Natural killer cell treated with Interleukin-12 subunit alpha and Interleukin-12 subunit beta and Interleukin-15 and Interleukin-18, amount 100 ng/mL, for 72 hours (primary cell): Measurements from ENCODE around the gene RIC8A. TPM values are rescaled to one million over a fixed set of nuclear protein-coding genes. Genes with fewer than 3 reads are reported as not detected.
"Not testable (repeated sequence)": the region's sequence is repeated elsewhere in the genome, so short reads cannot be mapped to it uniquely, and the experiment has no call there.

ENCODE experiments used
- ATAC-seq, 2 donors: fragments of 150-1000 bp; cut with Tn5 transposase in 1 of 2; sonication (Bioruptor Pico), chemical (Tn5 transposase) in 1 of 2; 2 replicates each; pipeline ENCODE4 v1.10.0; 2021
- DNase-seq: peaks from one replicate; pipeline ENCODE4 v3.0.0; 2022; ENCODE audit warnings: low spot score
- H3K27ac Mint-ChIP-seq, 2 donors: 1 replicate in 1 of 2; 2 replicates in 1 of 2; pipeline ENCODE4 v1.8.0; 2022; ENCODE audit warnings: mixed read lengths in 2 of 2, mild to moderate bottlenecking in 1 of 2, moderate library complexity in 1 of 2
- H3K27me3 Mint-ChIP-seq, 2 donors: 1 replicate in 1 of 2; 2 replicates in 1 of 2; pipeline ENCODE4 v1.8.0; 2022; ENCODE audit warnings: mixed read lengths in 2 of 2
- H3K36me3 Mint-ChIP-seq: one replicate; pipeline ENCODE4 v1.8.0; 2022; ENCODE audit warnings: mixed read lengths
- H3K4me1 Mint-ChIP-seq, 2 donors: 1 replicate in 1 of 2; 2 replicates in 1 of 2; pipeline ENCODE4 v1.8.0; 2022; ENCODE audit warnings: low read depth in 2 of 2, mixed read lengths in 2 of 2, mild to moderate bottlenecking in 1 of 2
- H3K4me3 Mint-ChIP-seq: one replicate; pipeline ENCODE4 v1.8.0; 2022; ENCODE audit warnings: mixed read lengths
- H3K9me3 Mint-ChIP-seq: 2 replicates; pipeline ENCODE4 v1.8.0; 2022; ENCODE audit warnings: mixed read lengths
- total RNA-seq, 2 donors: library from RNA; stranded (reverse); gene quantifications; one replicate each; pipeline ENCODE4 v1.2.3, GENCODE V29; 2022

Gene RIC8A
- total RNA-seq, 2 donors from 2014 or later = 130 to 148 TPM

- DNase-seq (peak; percentile 81), ATAC-seq (peak; percentile 28 to 50)
- Mint-ChIP-seq H3K36me3 (peaks cover 7% of the 10 kb centered on the region), H3K4me3 (peak overlapping the region; percentile 96), H3K27ac (peak overlapping the region; percentile 97), H3K27me3 (no peaks in the 10 kb centered on the region), H3K9me3 (no peaks in the 10 kb centered on the region), H3K4me1 (peaks cover 23 to 31% of the 10 kb centered on the region in 2 donors)
Measured at GRCh38 chr11:235609-235996, 28.1 kb downstream of the RIC8A start.

GRCh38 chr11:235997-236773 is 28.7 kb downstream of the RIC8A start, which contains the start of gene SIRT3:
Gene SIRT3 (minus strand): TSS chr11:236342. CDS start chr11:236328, 14 bp downstream.
- Mint-ChIP-seq H3K9me3 (no peaks in the 10 kb centered on the region), H3K4me1 (peaks cover 23 to 31% of the 10 kb centered on the region in 2 donors), H3K4me3 (peak within 1 kb of the TSS; percentile 96), H3K27me3 (no peaks in the 10 kb centered on the region), H3K27ac (peak within 1 kb of the TSS; percentile 97), H3K36me3 (peaks cover 8% of the 10 kb centered on the region)
- peak; percentile 88 for DNase-seq
- peak; percentile 91 to 92 for ATAC-seq

GRCh38 chr11:236774-237767 is 29.6 kb downstream of the RIC8A start, which contains the start of gene PSMD13:
Gene PSMD13 (plus strand): TSS chr11:236976. CDS start chr11:237050, 74 bp downstream.
- DNase-seq = peak; percentile 95
- Mint-ChIP-seq H3K9me3 (no peaks in the 10 kb centered on the region), H3K27me3 (no peaks in the 10 kb centered on the region), H3K36me3 (peaks cover 17% of the 10 kb centered on the region), H3K4me3 (peak within 1 kb of the TSS; percentile 96), H3K27ac (peak within 1 kb of the TSS; percentile 97), H3K4me1 (peaks cover 30 to 40% of the 10 kb centered on the region in 2 donors)
- ATAC-seq = peak; percentile 92 to 93

- peak overlapping the region; percentile 97 for H3K27ac Mint-ChIP-seq
- peak overlapping the region; percentile 96 for H3K4me3 Mint-ChIP-seq
- H3K4me1 Mint-ChIP-seq = peaks cover 36 to 47% of the 10 kb centered on the region in 2 donors
- not testable (repeated sequence) for ATAC-seq, DNase-seq, H3K27me3 Mint-ChIP-seq, H3K9me3 Mint-ChIP-seq
- H3K36me3 Mint-ChIP-seq = peaks cover 26% of the 10 kb centered on the region
Measured at GRCh38 chr11:238346-238745, 30.8 kb downstream of the RIC8A start.

DNA sequence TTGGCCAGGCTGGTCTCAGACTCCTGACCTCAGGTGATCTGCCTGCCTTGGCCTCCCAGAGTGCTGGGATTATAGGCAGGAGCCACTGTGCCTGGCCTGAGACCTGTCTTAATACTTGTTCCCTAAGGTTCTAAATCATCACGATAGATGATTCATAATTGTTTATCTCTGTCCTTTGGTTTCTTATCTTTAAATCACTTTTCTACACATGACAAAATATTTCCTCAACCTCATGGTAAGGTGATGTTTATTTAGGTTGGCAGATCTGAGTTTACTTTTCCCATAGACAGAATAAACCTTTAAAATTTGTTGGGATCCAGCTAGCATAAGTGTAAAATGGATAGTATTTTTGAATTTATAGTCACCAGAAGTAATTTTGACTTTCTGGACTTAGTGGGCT is 32.8 kb downstream of the RIC8A start:
- DNase-seq = no peak
- no peaks in the 10 kb centered on the region for H3K27me3 Mint-ChIP-seq
- H3K36me3 Mint-ChIP-seq = peaks cover 34% of the 10 kb centered on the region
- H3K4me1 Mint-ChIP-seq = peaks cover 35 to 47% of the 10 kb centered on the region in 2 donors
- no peak overlapping the region for H3K4me3 Mint-ChIP-seq
- H3K27ac Mint-ChIP-seq = no peak overlapping the region
- H3K9me3 Mint-ChIP-seq = no peaks in the 10 kb centered on the region
- ATAC-seq = no peak

DNA sequence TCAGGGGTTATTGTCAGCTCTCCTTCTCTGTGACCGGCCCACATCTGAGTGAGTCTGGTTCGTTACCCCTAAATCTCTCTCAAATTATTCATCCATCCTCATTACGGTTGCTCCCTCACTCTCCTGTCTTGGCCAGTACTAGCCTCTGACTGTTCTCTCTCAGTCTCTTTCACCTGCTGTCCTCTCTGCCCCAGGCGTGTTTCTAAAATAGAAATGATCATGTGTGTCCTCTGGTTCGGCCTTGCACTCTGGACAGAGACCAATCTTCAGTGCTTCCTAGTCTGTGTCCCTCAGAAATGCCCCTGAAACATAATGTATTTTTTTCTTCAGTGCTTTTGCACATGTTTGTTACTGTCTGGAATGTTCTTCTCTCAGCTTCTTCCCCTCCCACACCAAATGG is 34.1 kb downstream of the RIC8A start:
- H3K4me3 Mint-ChIP-seq = no peak overlapping the region

DNA sequence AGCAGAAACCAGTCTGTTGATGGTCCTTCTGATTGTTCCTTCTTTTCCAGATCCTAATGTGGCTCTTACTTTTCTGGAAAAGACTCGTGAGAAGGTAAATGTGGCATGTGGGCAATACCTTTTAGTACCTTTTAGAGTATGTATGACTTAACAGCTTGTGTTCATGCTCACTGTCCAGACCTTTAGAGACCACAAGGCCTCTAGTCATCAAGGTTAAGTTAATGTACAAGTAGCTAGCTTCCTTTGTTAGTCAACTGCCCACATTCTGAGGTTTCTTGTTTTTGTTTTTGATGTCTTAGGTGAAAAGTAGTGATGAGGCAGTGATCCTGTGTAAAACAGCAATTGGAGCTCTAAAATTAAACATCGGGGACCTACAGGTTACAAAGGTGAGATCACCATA is 36.9 kb downstream of the RIC8A start:
- no peak overlapping the region for H3K4me3 Mint-ChIP-seq
- DNase-seq (no peak), ATAC-seq (no peak)
- no peaks in the 10 kb centered on the region for H3K27me3 Mint-ChIP-seq
- no peak overlapping the region for H3K27ac Mint-ChIP-seq
- H3K36me3 Mint-ChIP-seq = peaks cover 51% of the 10 kb centered on the region
- peaks cover 23 to 27% of the 10 kb centered on the region in 2 donors for H3K4me1 Mint-ChIP-seq
- no peaks in the 10 kb centered on the region for H3K9me3 Mint-ChIP-seq

More for the DNA sequence above, 34.1 kb downstream of the RIC8A start:
- Mint-ChIP-seq H3K9me3 (no peaks in the 10 kb centered on the region), H3K36me3 (peaks cover 42% of the 10 kb centered on the region), H3K27me3 (no peaks in the 10 kb centered on the region), H3K27ac (peak overlapping the region in 1 of 2 donors; percentile 36), H3K4me1 (peaks cover 29 to 42% of the 10 kb centered on the region in 2 donors)
- ATAC-seq = no peak
- no peak for DNase-seq

GRCh38 chr11:249062-249461 is 41.6 kb downstream of the RIC8A start:
- no peak for ATAC-seq
- Mint-ChIP-seq H3K36me3 (peaks cover 32% of the 10 kb centered on the region), H3K27me3 (no peaks in the 10 kb centered on the region), H3K27ac (no peak overlapping the region), H3K4me1 (peaks cover 5 to 10% of the 10 kb centered on the region in 2 donors), H3K9me3 (no peaks in the 10 kb centered on the region), H3K4me3 (no peak overlapping the region)
- DNase-seq = no peak

GRCh38 chr11:250274-250673 is 42.8 kb downstream of the RIC8A start:
- no peaks in the 10 kb centered on the region for H3K9me3 Mint-ChIP-seq
- no peak for ATAC-seq
- H3K4me3 Mint-ChIP-seq = no peak overlapping the region
- no peak overlapping the region for H3K27ac Mint-ChIP-seq
- no peak for DNase-seq
- H3K36me3 Mint-ChIP-seq = peaks cover 28% of the 10 kb centered on the region
- H3K4me1 Mint-ChIP-seq = peaks cover 5 to 8% of the 10 kb centered on the region in 2 donors
- H3K27me3 Mint-ChIP-seq = no peaks in the 10 kb centered on the region

DNA sequence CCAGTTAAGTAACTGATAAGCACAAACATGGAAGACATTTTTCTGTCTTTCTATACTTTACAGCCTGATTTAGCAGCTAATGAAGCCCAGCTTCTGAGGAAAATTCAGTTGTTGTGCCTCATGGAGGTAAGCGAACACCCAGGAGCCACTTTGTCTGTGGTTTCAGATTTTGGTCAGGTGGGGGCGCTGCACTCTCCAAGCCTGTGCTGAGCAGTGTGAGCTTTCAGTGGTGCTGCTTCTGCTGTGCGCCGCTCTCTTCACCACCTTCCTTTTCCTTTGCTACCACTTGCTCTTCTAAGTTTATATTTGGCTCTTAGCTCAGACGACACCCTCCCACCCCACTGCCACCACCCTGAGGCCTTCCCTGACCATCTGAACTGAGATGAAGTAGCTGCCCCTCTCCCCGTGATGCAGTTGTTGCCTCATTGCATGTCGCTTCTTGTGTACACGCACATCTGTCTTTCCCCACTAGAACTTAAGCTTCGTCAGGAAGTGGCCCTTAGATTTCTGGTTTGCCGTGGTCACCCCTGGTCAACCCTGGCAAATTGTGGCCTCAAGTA is 43.3 kb downstream of the RIC8A start:
- H3K27ac Mint-ChIP-seq = no peak overlapping the region
- no peaks in the 10 kb centered on the region for H3K27me3 Mint-ChIP-seq
- H3K4me1 Mint-ChIP-seq = peaks cover 5 to 7% of the 10 kb centered on the region in 2 donors
- H3K9me3 Mint-ChIP-seq = no peaks in the 10 kb centered on the region
- ATAC-seq = peak; percentile 79
- peak; percentile 75 for DNase-seq
- no peak overlapping the region for H3K4me3 Mint-ChIP-seq
- peaks cover 22% of the 10 kb centered on the region for H3K36me3 Mint-ChIP-seq

DNA sequence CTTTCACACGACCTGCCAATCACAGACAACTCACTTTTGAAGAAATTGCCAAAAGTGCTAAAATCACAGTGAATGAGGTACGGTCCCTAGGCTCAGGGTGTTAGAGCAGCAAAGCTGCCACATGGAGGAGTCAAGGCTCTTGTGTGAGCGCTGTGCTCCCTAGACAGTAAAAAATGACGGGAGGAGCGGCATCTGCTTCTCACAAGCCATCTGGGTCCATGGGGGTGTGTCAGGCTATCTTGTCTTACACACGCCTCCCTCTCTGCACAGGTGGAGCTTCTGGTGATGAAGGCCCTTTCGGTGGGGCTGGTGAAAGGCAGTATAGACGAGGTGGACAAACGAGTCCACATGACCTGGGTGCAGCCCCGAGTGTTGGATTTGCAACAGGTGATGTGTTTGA is 44.0 kb downstream of the RIC8A start:
- H3K27me3 Mint-ChIP-seq = no peaks in the 10 kb centered on the region
- H3K27ac Mint-ChIP-seq = no peak overlapping the region
- no peak overlapping the region for H3K4me3 Mint-ChIP-seq
- no peak for DNase-seq
- no peak for ATAC-seq
- peaks cover 5 to 7% of the 10 kb centered on the region in 2 donors for H3K4me1 Mint-ChIP-seq
- H3K36me3 Mint-ChIP-seq = peaks cover 20% of the 10 kb centered on the region
- no peaks in the 10 kb centered on the region for H3K9me3 Mint-ChIP-seq

DNA sequence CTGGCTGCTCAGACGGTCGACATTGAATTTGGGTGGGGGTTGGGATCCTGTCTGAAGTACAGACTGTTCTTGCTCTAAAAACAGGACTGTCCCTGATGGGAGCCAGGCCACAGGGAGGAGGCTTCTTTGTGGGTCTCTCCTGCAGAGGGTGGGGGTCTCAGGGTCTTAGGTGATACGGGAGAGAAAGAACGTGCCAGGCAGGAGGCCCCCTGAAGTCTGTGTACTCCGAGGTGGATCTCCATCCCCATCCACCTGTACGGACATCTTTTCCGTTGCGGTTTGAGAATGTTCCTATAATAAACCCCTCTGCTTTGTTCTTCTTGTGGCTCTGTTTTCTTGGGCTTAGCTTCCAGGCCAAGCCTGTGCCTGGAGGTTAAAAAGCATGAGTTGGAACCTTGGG is 45.2 kb downstream of the RIC8A start:
- no peak overlapping the region for H3K27ac Mint-ChIP-seq
- no peaks in the 10 kb centered on the region for H3K27me3 Mint-ChIP-seq
- ATAC-seq (no peak), DNase-seq (no peak)
- H3K4me1 Mint-ChIP-seq = peaks cover 5 to 7% of the 10 kb centered on the region in 2 donors
- no peak overlapping the region for H3K4me3 Mint-ChIP-seq
- peaks cover 12% of the 10 kb centered on the region for H3K36me3 Mint-ChIP-seq
- H3K9me3 Mint-ChIP-seq = no peaks in the 10 kb centered on the region

DNA sequence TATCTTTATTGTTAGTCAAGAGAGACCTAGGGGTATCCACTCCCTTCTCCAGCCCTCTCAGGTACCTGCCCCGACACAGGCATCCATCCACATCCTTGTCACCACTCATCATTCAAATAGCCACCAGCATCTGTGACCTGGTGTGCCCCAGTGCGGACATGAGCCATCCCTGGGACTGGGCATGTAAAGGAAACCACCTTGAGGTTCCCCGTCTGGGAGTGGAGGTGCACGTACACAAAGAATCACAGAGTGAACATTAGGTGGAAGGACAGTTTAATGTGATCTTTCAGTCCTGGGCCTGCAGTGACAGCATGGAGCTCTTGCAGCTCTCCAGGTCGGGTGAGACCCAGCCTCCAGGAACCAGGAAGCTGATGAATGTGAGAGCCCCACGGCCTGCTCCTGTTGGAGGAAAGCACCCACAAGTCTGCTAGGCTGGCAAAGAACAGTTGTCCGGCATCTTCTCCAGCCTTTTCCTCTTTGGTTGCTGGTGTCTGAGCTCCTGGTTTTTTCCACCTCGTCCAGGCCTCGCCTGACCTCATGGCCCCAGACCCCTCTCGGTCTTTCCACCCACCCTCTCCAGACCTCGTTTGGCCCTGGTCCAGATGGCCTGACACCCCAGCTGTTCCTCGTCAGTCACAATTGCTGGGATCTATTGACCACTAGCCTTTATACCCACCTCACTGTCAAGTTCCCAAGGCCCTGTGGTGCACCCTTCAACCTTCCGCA is 45.8 kb downstream of the RIC8A start:
- Mint-ChIP-seq H3K27ac (no peak overlapping the region), H3K27me3 (no peaks in the 10 kb centered on the region), H3K9me3 (no peaks in the 10 kb centered on the region), H3K36me3 (peaks cover 12% of the 10 kb centered on the region), H3K4me3 (no peak overlapping the region), H3K4me1 (peaks cover 5 to 7% of the 10 kb centered on the region in 2 donors)
- ATAC-seq = no peak
- DNase-seq = no peak
